K562 (cell line): ENCODE measurements around the gene TEKT2. TPM values are rescaled to one million over a fixed set of nuclear protein-coding genes. Genes with fewer than 3 reads are reported as not detected.
A peak's percentile ranks its signal among the peaks of the same experiment; 100 is the strongest.

Experiments
- ATAC-seq: fragments of 200-7000 bp; cut with Tn5 transposase; 3 replicates; pipeline ENCODE4 v1.9.1; 2020; ENCODE audit warnings: moderate library complexity
- BruUV-seq: library from RNA; stranded (reverse); fragments of 400-500 nt; replicated peaks from 2 replicates; lab custom pipeline; 2021; lab: Mats Ljungman, UMichigan
- CTCF ChIA-PET: fragments of 300-600 bp; formaldehyde crosslinking; extraction: SDS; loops from one replicate; lab custom pipeline; 2021; ENCODE audit warnings: low intra/inter-chr PET ratio; lab: Yijun Ruan, JAX
- POLR2A ChIA-PET: fragments of 300-600, 350-650 bp; sonication (Branson Sonifier 250); formaldehyde crosslinking; extraction: SDS; loops from one replicate; lab custom pipeline; 2021; ENCODE audit warnings: antibody characterized with exemption, inconsistent platforms; lab: Yijun Ruan, JAX
- DNase-seq, 4 experiments: peaks; one replicate each; pipeline versions ENCODE4 v3.0.0 to v3.0.0-alpha.2; 2011 to 2018; ENCODE audit warnings: low spot score in 3 of 4, mixed read lengths in 3 of 4; ENCODE audit errors: extremely low read depth in 1 of 4
- FAIRE-seq: peaks from 2 replicates; lab custom pipeline; 2011; peaks lifted over from hg19 to GRCh38; lab: Jason Lieb, UNC
- H2AFZ ChIP-seq: 2 replicates; pipeline ENCODE4 v1.6.0; 2011; ENCODE audit warnings: low read depth, low read length, control low read depth, inconsistent platforms
- H3K27ac ChIP-seq: fragments of 200-600 bp; 3 replicates; pipeline ENCODE4 v1.8.0; 2011; ENCODE audit warnings: low read depth, mild to moderate bottlenecking, control low read depth, inconsistent platforms, low read length, moderate library complexity, mixed read lengths; ENCODE audit errors: extremely low read depth
- H3K27me3 ChIP-seq, 2 experiments: fragments of 300-600 bp in 1 of 2; 2 replicates in 1 of 2; 3 replicates in 1 of 2; pipeline versions ENCODE4 v1.6.0 to v1.8.0; 2011; ENCODE audit warnings: inconsistent platforms in 2 of 2, low read length in 2 of 2, mild to moderate bottlenecking in 1 of 2, mixed read lengths in 1 of 2, moderate library complexity in 1 of 2; ENCODE audit not compliant: control insufficient read depth in 2 of 2, insufficient read depth in 2 of 2
- H3K36me3 ChIP-seq: fragments of 300-600 bp; 3 replicates; pipeline ENCODE4 v1.8.0; 2011; ENCODE audit warnings: mild to moderate bottlenecking, low read length, inconsistent platforms; ENCODE audit not compliant: control insufficient read depth, insufficient read depth
- H3K4me1 ChIP-seq, 2 experiments: fragments of 200-600 bp in 1 of 2; replicated peaks in 1 of 2; 2 replicates in 1 of 2; 3 replicates in 1 of 2; pipeline versions ENCODE4 v1.5.1 to v1.8.0; 2011; ENCODE audit warnings: inconsistent platforms in 2 of 2, low read length in 2 of 2, mild to moderate bottlenecking in 1 of 2, mixed read lengths in 1 of 2, moderate library complexity in 1 of 2; ENCODE audit not compliant: control insufficient read depth in 2 of 2, insufficient read depth in 2 of 2
- H3K4me2 ChIP-seq: 2 replicates; pipeline ENCODE4 v1.6.1; 2011; ENCODE audit warnings: low read length, control low read depth, inconsistent platforms, mixed read lengths; ENCODE audit not compliant: insufficient read depth
- H3K4me3 ChIP-seq: fragments of 200-600 bp; sonication (generic), shearing (Covaris generic); 2 replicates; pipeline ENCODE4 v1.5.1; 2016; ENCODE audit warnings: control low read depth, inconsistent platforms
- H3K79me2 ChIP-seq: fragments of 200-600 bp; 3 replicates; pipeline ENCODE4 v1.8.0; 2011; ENCODE audit warnings: low read length, inconsistent platforms; ENCODE audit not compliant: control insufficient read depth, insufficient read depth
- H3K9ac ChIP-seq, 2 experiments: 2 replicates each; pipeline versions ENCODE4 v1.6.0 to v1.6.1; 2011; ENCODE audit warnings: low read depth in 2 of 2, low read length in 2 of 2, control low read depth in 1 of 2, inconsistent platforms in 1 of 2, mild to moderate bottlenecking in 1 of 2, mixed read lengths in 1 of 2; ENCODE audit not compliant: insufficient read depth in 1 of 2
- H3K9me1 ChIP-seq: one replicate; pipeline ENCODE4 v1.6.0; 2011; ENCODE audit warnings: inconsistent platforms, mild to moderate bottlenecking, low read length, moderate library complexity; ENCODE audit not compliant: control insufficient read depth, insufficient read depth
- H3K9me3 ChIP-seq: replicated peaks from 2 replicates; pipeline ENCODE4 v1.5.1; 2011; ENCODE audit warnings: low read depth, low read length, inconsistent platforms; ENCODE audit not compliant: control insufficient read depth, insufficient read depth
- H4K20me1 ChIP-seq: replicated peaks from 2 replicates; pipeline ENCODE4 v1.6.1; 2011; ENCODE audit warnings: low read length, inconsistent platforms, mixed read lengths; ENCODE audit not compliant: control insufficient read depth, insufficient read depth
- CBX2 ChIP-seq: fragments of 200-600 bp; sonication (generic); IDR thresholded peaks from one replicate; pipeline ENCODE4 v1.6.1; 2012; ENCODE audit warnings: mild to moderate bottlenecking, low read length, inconsistent platforms; ENCODE audit not compliant: insufficient read depth, poor library complexity, severe bottlenecking
- ERF ChIP-seq: fragments of 450-650 bp; formaldehyde crosslinking; IDR thresholded peaks from 2 replicates; pipeline ENCODE4 v1.4.0; 2020; ENCODE audit warnings: mild to moderate bottlenecking, mixed read lengths
- HMBOX1 ChIP-seq: sonication (generic); IDR thresholded peaks from 2 replicates; pipeline ENCODE4 v1.6.1; 2016
- HMGN3 ChIP-seq: IDR thresholded peaks from 2 replicates; pipeline ENCODE4 v1.6.1; 2011; ENCODE audit warnings: borderline replicate concordance, low read depth, mild to moderate bottlenecking, mixed read lengths, low read length; ENCODE audit not compliant: insufficient read length; ENCODE audit errors: extremely low read depth
- IFI16 ChIP-seq: fragments of 250-450 bp; sonication (Bioruptor Pico); IDR thresholded peaks from 2 replicates; pipeline ENCODE4 v2.1.2; 2022; ENCODE audit warnings: mild to moderate bottlenecking, inconsistent platforms
- MTA1 ChIP-seq: fragments of 450-650 bp; IDR thresholded peaks from 2 replicates; pipeline ENCODE4 v1.6.1; 2017; ENCODE audit warnings: borderline replicate concordance
- NFE2 ChIP-seq: IDR thresholded peaks from 2 replicates; pipeline ENCODE4 v1.6.1; 2014; ENCODE audit warnings: antibody characterized with exemption, low read depth
- PTRF ChIP-seq: fragments of 450-650 bp; IDR thresholded peaks from 2 replicates; pipeline ENCODE4 v1.6.1; 2016; ENCODE audit warnings: mild to moderate bottlenecking, missing genetic modification characterization, missing compliant biosample characterization
- RNF219 ChIP-seq: fragments of 250-450 bp; sonication (Bioruptor Pico); IDR thresholded peaks from 2 replicates; pipeline ENCODE4 v1.5.0; 2022; ENCODE audit warnings: mild to moderate bottlenecking
- SMC3 ChIP-seq: conservative IDR thresholded peaks from 2 replicates; pipeline ENCODE4 v1.6.1; 2011; ENCODE audit warnings: low read depth, low read length, improper control_type of control experiment; ENCODE audit not compliant: insufficient read depth
- SNAPC5 ChIP-seq: fragments of 250-450 bp; sonication (Bioruptor Pico); IDR thresholded peaks from 2 replicates; pipeline ENCODE4 v1.8.0; 2021; ENCODE audit warnings: moderate library complexity, mild to moderate bottlenecking, inconsistent platforms
- SREBF1 ChIP-seq: fragments of 150-350 bp; IDR thresholded peaks from 2 replicates; pipeline ENCODE4 v1.6.1; 2014; ENCODE audit warnings: antibody characterized with exemption, low read depth, low read length, borderline replicate concordance
- SRSF7 ChIP-seq: fragments of 200-400 bp; formaldehyde crosslinking; optimal IDR thresholded peaks from 2 replicates; pipeline ENCODE3; 2017; ENCODE audit warnings: mild to moderate bottlenecking, low read depth, low read length
- ZBTB5 ChIP-seq: fragments of 450-650 bp; IDR thresholded peaks from 2 replicates; pipeline ENCODE4 v1.6.1; 2017; ENCODE audit warnings: antibody characterized with exemption
- ZNF134 ChIP-seq: fragments of 250-450 bp; sonication (Bioruptor Pico); conservative IDR thresholded peaks from 2 replicates; pipeline ENCODE4 v1.4.0; 2020
- ZNF780A ChIP-seq: fragments of 250-450 bp; sonication (Bioruptor Pico); IDR thresholded peaks from 2 replicates; pipeline ENCODE4 v1.5.0; 2021; ENCODE audit warnings: mild to moderate bottlenecking
- WGBS: fragments of 100-300 bp; shearing (Covaris generic); methylation state at CpG from one replicate; pipeline ENCODE4 v1.1.6; 2016; ENCODE audit warnings: low coverage, mixed read lengths; ENCODE audit not compliant: insufficient coverage; ENCODE audit errors: missing lambda C conversion rate; 5-methylcytosine and 5-hydroxymethylcytosine counted together
- in situ Hi-C: fragments of 300-500 bp; cut with MboI; formaldehyde crosslinking; loops from 4 replicates; pipeline ENCODE4 v1.15.0; 2018; ENCODE audit warnings: inconsistent platforms, mixed read lengths
- intact Hi-C: fragments of 100-400 bp; cut with micrococcal nuclease; formaldehyde crosslinking; loops from 2 replicates; pipeline ENCODE4 v1.14.2; 2022
- polyA plus RNA-seq, 8 experiments: library from polyadenylated mRNA; depleted of rRNA in 4 of 8; stranded (reverse) in 5 of 8; unstranded in 3 of 8; fragments of >200 nt; fragmentation: Nextera tagmentation in 2 of 8; fragmentation: Illumina TruSeq in 1 of 8; extraction: Ambion mirVana in 2 of 8; extraction: Trizol in 1 of 8; gene quantifications; 2 replicates each; pipeline versions ENCODE4 v1.2.1 to v1.2.3, GENCODE V29; 2011 to 2014; ENCODE audit warnings: inconsistent platforms in 1 of 8, missing spikeins in 1 of 8
- total RNA-seq, 7 experiments: library from RNA; depleted of rRNA in 6 of 7; stranded (reverse); fragments of >200 nt in 6 of 7; fragmentation: Illumina TruSeq in 2 of 7; extraction: Trizol in 2 of 7; gene quantifications; 2 replicates each; pipeline versions ENCODE4 v1.2.1 to v1.2.3, GENCODE V29; 2011 to 2021; ENCODE audit warnings: low replicate concordance in 1 of 7

The TEKT2 gene
- total and polyA plus RNA-seq, 9 of the 15 experiments (the other 6 are each of a cell fraction or from before 2014, with no cell fraction given), result 0.06 to 0.94 (median 0.30) TPM; not detected in 1

- Histone ChIP-seq H4K20me1 (no peaks in the 10 kb centered on the region), H3K27me3 (no peaks in the 10 kb centered on the region), H3K4me2 (no peak overlapping the region), H3K79me2 (peaks cover 9% of the 10 kb centered on the region), H3K9me1 (peaks cover 6% of the 10 kb centered on the region), H3K9ac (peak overlapping the region in 1 of 2 experiments; percentile 51; a peak in 1 of 4 replicates), H3K9me3 (no peaks in the 10 kb centered on the region), H3K27ac (no peak overlapping the region), H3K4me3 (no peak overlapping the region), H2AFZ (no peak overlapping the region), H3K36me3 (no peaks in the 10 kb centered on the region), H3K4me1 (peaks cover 12 to 42% of the 10 kb centered on the region in 2 experiments; a peak in 4 of 5 replicates)
- FAIRE-seq (no peak), ATAC-seq (no peak), DNase-seq (no peak)
- no TSS peak for BruUV-seq
- 66% methylated on average over 16 of the region's 19 CpGs for WGBS
- POLR2A ChIA-PET, result no interaction called here
- in situ Hi-C loops (no loop called here), intact Hi-C loops (loop anchor here (5.0 kb wide), 2 partner anchors 152 to 227 kb away; partner anchors contain the start of gene AGO3)
- CTCF ChIA-PET, result no interaction called here
- TF ChIP-seq SMC3 (no peak), CBX2 (no peak), SNAPC5 (CRISPR knock-in tag) (no peak), NFE2 (no peak), IFI16 (no peak), ERF (CRISPR knock-in tag) (no peak), SRSF7 (no peak), PTRF (no peak), ZNF780A (no peak), SREBF1 (no peak), HMBOX1 (no peak), ZBTB5 (no peak), MTA1 (no peak), ZNF134 (CRISPR knock-in tag) (no peak), HMGN3 (no peak), RNF219 (no peak)
Measured at GRCh38 chr1:36084497-36085115, 712 bp downstream of the TEKT2 start.
